GM23248 (cell line): ENCODE measurements around the gene CHPT1. TPM values are rescaled to one million over a fixed set of nuclear protein-coding genes. Genes with fewer than 3 reads are reported as not detected.
"Not testable (repeated sequence)": the region's sequence is repeated elsewhere in the genome, so short reads cannot be mapped to it uniquely, and the experiment has no call there.

Source experiments
- DNase-seq: peaks from one replicate; pipeline ENCODE4 v3.0.0-alpha.2; 2015
- H2AFZ ChIP-seq: fragments of 200-600 bp; sonication (generic); 2 replicates; pipeline ENCODE4 v1.6.1; 2016; ENCODE audit warnings: antibody characterized with exemption
- H3F3A ChIP-seq: fragments of 200-600 bp; sonication (generic); 2 replicates; pipeline ENCODE4 v1.6.1; 2016; ENCODE audit warnings: mild to moderate bottlenecking, antibody characterized with exemption, mixed run types; ENCODE audit not compliant: insufficient read depth
- H3K27ac ChIP-seq: fragments of 200-600 bp; sonication (generic); 2 replicates; pipeline ENCODE4 v1.5.1; 2016; ENCODE audit warnings: mild to moderate bottlenecking
- H3K27me3 ChIP-seq: fragments of 200-600 bp; sonication (generic); replicated peaks from 2 replicates; pipeline ENCODE4 v1.6.1; 2016; ENCODE audit warnings: mild to moderate bottlenecking; ENCODE audit not compliant: insufficient read depth
- H3K36me3 ChIP-seq: fragments of 200-600 bp; sonication (generic); 2 replicates; pipeline ENCODE4 v1.6.1; 2016; ENCODE audit warnings: low read depth, mild to moderate bottlenecking
- H3K4me1 ChIP-seq: fragments of 200-600 bp; sonication (generic); 2 replicates; pipeline ENCODE4 v1.6.1; 2016; ENCODE audit warnings: mild to moderate bottlenecking; ENCODE audit not compliant: insufficient read depth
- H3K4me2 ChIP-seq: fragments of 200-600 bp; sonication (generic); one replicate; pipeline ENCODE4 v1.6.1; 2016; ENCODE audit warnings: mild to moderate bottlenecking; ENCODE audit not compliant: unreplicated experiment
- H3K4me3 ChIP-seq: fragments of 200-600 bp; sonication (generic); 2 replicates; pipeline ENCODE4 v1.5.1; 2016; ENCODE audit warnings: mild to moderate bottlenecking
- H3K79me2 ChIP-seq: fragments of 200-600 bp; sonication (generic); 2 replicates; pipeline ENCODE4 v1.6.1; 2016; ENCODE audit warnings: mild to moderate bottlenecking; ENCODE audit not compliant: insufficient read depth
- H3K9ac ChIP-seq: fragments of 200-600 bp; sonication (generic); 2 replicates; pipeline ENCODE4 v1.6.1; 2016; ENCODE audit warnings: mild to moderate bottlenecking
- H3K9me2 ChIP-seq: fragments of 200-600 bp; sonication (generic); 2 replicates; pipeline ENCODE4 v1.6.1; 2016; ENCODE audit warnings: mixed run types, mild to moderate bottlenecking, moderate library complexity; ENCODE audit not compliant: insufficient read depth
- H3K9me3 ChIP-seq: fragments of 200-600 bp; sonication (generic); one replicate; pipeline ENCODE4 v1.6.1; 2017; ENCODE audit warnings: low read depth
- H4K20me1 ChIP-seq: fragments of 200-600 bp; sonication (generic); 2 replicates; pipeline ENCODE4 v1.6.0; 2016; ENCODE audit not compliant: insufficient read depth
- EZH2 ChIP-seq: fragments of 200-600 bp; sonication (generic); IDR thresholded peaks from 2 replicates; pipeline ENCODE4 v1.6.1; 2018; ENCODE audit warnings: antibody characterized with exemption, mild to moderate bottlenecking; ENCODE audit not compliant: insufficient read depth, poor library complexity, severe bottlenecking
- EZH2phosphoT487 ChIP-seq: fragments of 200-600 bp; sonication (generic); IDR thresholded peaks from 2 replicates; pipeline ENCODE4 v1.6.1; 2018; ENCODE audit warnings: antibody characterized with exemption, moderate library complexity, mild to moderate bottlenecking, low read depth; ENCODE audit not compliant: insufficient read depth
- WGBS, 2 experiments: methylation state at CpG; one replicate each; pipeline ENCODE4 v1.1.6; 2015 to 2017; ENCODE audit warnings: low lambda C conversion rate in 2 of 2, low coverage in 1 of 2; ENCODE audit errors: missing lambda C conversion rate in 2 of 2; 5-methylcytosine and 5-hydroxymethylcytosine counted together
- in situ Hi-C: fragments of 300-500 bp; cut with MboI; formaldehyde crosslinking; loops from 2 replicates; pipeline ENCODE4 v1.15.0; 2020
- polyA plus RNA-seq: library from polyadenylated mRNA; unstranded; fragments of >200 nt; fragmentation: Nextera tagmentation; extraction: Ambion mirVana; gene quantifications from 2 replicates; pipeline ENCODE4 v1.2.1, GENCODE V29; 2016
- total RNA-seq: library from RNA; depleted of rRNA; stranded (reverse); fragments of >200 nt; shearing (Covaris generic); gene quantifications from 2 replicates; pipeline ENCODE4 v1.2.3, GENCODE V29; 2014

The CHPT1 gene
- total and polyA plus RNA-seq, 2 experiments from 2014 or later: 32.6 to 35.4 TPM

GRCh38 chr12:101653030-101653429 lies 44.4 kb upstream of the CHPT1 start:
- no peaks in the 10 kb centered on the region for H3F3A ChIP-seq
- no peak for TF ChIP-seq EZH2
- no peak for TF ChIP-seq EZH2phosphoT487

GRCh38 chr12:101653503-101653902 lies 43.9 kb upstream of the CHPT1 start:
- Histone ChIP-seq H3F3A (no peaks in the 10 kb centered on the region), H3K4me1 (no peaks in the 10 kb centered on the region), H3K36me3 (no peaks in the 10 kb centered on the region), H2AFZ (no peak overlapping the region), H3K9me3 (no peaks in the 10 kb centered on the region), H3K27me3 (no peaks in the 10 kb centered on the region), H3K79me2 (no peaks in the 10 kb centered on the region), H3K4me2 (no peak overlapping the region), H3K9me2 (no peaks in the 10 kb centered on the region), H3K9ac (no peak overlapping the region), H4K20me1 (no peaks in the 10 kb centered on the region), H3K27ac (no peak overlapping the region), H3K4me3 (no peak overlapping the region)
- 8 to 16% methylated on average over 3 of the region's 3 CpGs for WGBS, 2 experiments
- no peak for DNase-seq
- TF ChIP-seq EZH2phosphoT487: no peak
- in situ Hi-C loops: no loop called here

More at GRCh38 chr12:101653030-101653429, 44.4 kb upstream of the CHPT1 start:
- H3K9me2 ChIP-seq: no peaks in the 10 kb centered on the region
- no peak overlapping the region for H3K4me2 ChIP-seq
- H3K27me3 ChIP-seq: no peaks in the 10 kb centered on the region
- no peak overlapping the region for H2AFZ ChIP-seq
- no peaks in the 10 kb centered on the region for H3K4me1 ChIP-seq
- DNase-seq: no peak
- no peak overlapping the region for H3K9ac ChIP-seq
- no peaks in the 10 kb centered on the region for H3K36me3 ChIP-seq
- H4K20me1 ChIP-seq: no peaks in the 10 kb centered on the region
- in situ Hi-C loops: no loop called here
- H3K79me2 ChIP-seq: no peaks in the 10 kb centered on the region
- WGBS, 2 experiments: 54 to 59% methylated on average over 3 of the region's 3 CpGs
- H3K9me3 ChIP-seq: no peaks in the 10 kb centered on the region
- H3K27ac ChIP-seq: no peak overlapping the region
- no peak overlapping the region for H3K4me3 ChIP-seq

GRCh38 chr12:101654442-101654841 lies 43.0 kb upstream of the CHPT1 start:
- H3K4me3 ChIP-seq: no peak overlapping the region
- H3F3A ChIP-seq: no peaks in the 10 kb centered on the region
- DNase-seq: no peak
- 44 to 86% methylated on average over 1 of the region's 1 CpG for WGBS, 2 experiments
- in situ Hi-C loops: no loop called here
- no peak overlapping the region for H3K27ac ChIP-seq
- H3K79me2 ChIP-seq: no peaks in the 10 kb centered on the region
- H3K4me2 ChIP-seq: no peak overlapping the region
- no peaks in the 10 kb centered on the region for H3K4me1 ChIP-seq
- H3K9me3 ChIP-seq: no peaks in the 10 kb centered on the region
- no peak for TF ChIP-seq EZH2phosphoT487
- TF ChIP-seq EZH2: no peak
- H2AFZ ChIP-seq: no peak overlapping the region
- no peaks in the 10 kb centered on the region for H3K36me3 ChIP-seq
- H3K9me2 ChIP-seq: no peaks in the 10 kb centered on the region
- no peak overlapping the region for H3K9ac ChIP-seq
- H4K20me1 ChIP-seq: no peaks in the 10 kb centered on the region
- H3K27me3 ChIP-seq: no peaks in the 10 kb centered on the region

GRCh38 chr12:101655393-101655792 lies 42.0 kb upstream of the CHPT1 start:
- DNase-seq: no peak
- Histone ChIP-seq H3K4me2 (no peak overlapping the region), H3K79me2 (no peaks in the 10 kb centered on the region), H3K27me3 (no peaks in the 10 kb centered on the region), H3K27ac (no peak overlapping the region), H3K9ac (no peak overlapping the region), H3K9me2 (no peaks in the 10 kb centered on the region), H3F3A (no peaks in the 10 kb centered on the region), H3K36me3 (no peaks in the 10 kb centered on the region), H3K4me1 (no peaks in the 10 kb centered on the region), H4K20me1 (no peaks in the 10 kb centered on the region), H2AFZ (no peak overlapping the region), H3K9me3 (no peaks in the 10 kb centered on the region), H3K4me3 (no peak overlapping the region)
- no peak for TF ChIP-seq EZH2
- no peak for TF ChIP-seq EZH2phosphoT487
- WGBS, 2 experiments: 25 to 28% methylated on average over 2 of the region's 2 CpGs
- in situ Hi-C loops: no loop called here

GRCh38 chr12:101660662-101661061 lies 36.8 kb upstream of the CHPT1 start:
- H3K9me2 ChIP-seq, H3K27me3 ChIP-seq, DNase-seq, H3K9ac ChIP-seq, H3K4me2 ChIP-seq, H3K36me3 ChIP-seq, in situ Hi-C loops, H3K27ac ChIP-seq, H4K20me1 ChIP-seq, H3K9me3 ChIP-seq, H3K4me1 ChIP-seq, H3K79me2 ChIP-seq, H2AFZ ChIP-seq, H3F3A ChIP-seq, H3K4me3 ChIP-seq: not testable (repeated sequence)
- 15 to 28% methylated on average over 2 of the region's 2 CpGs for WGBS, 2 experiments
